A673 (cell line): ENCODE data around the gene C7orf25. TPM values are rescaled to one million over a fixed set of nuclear protein-coding genes. Genes with fewer than 3 reads are reported as not detected.

ENCODE experiments used
- BruUV-seq: library from RNA; stranded (reverse); fragments of 400-500 nt; replicated peaks from 2 replicates; lab custom pipeline; 2021; lab: Mats Ljungman, UMichigan
- CTCF ChIA-PET: fragments of 300-600 bp; sonication (Branson Sonifier 250); formaldehyde crosslinking; loops from one replicate; lab custom pipeline; 2022; ENCODE audit warnings: antibody characterized with exemption; lab: Charles Lee
- POLR2A ChIA-PET: fragments of 300-600 bp; sonication (Branson Sonifier 250); formaldehyde crosslinking; loops from one replicate; lab custom pipeline; 2022; ENCODE audit warnings: antibody characterized with exemption; ENCODE audit not compliant: low non-redundant PET; lab: Charles Lee
- DNase-seq: peaks from one replicate; pipeline ENCODE4 v3.0.0-alpha.2; 2015; ENCODE audit warnings: low spot score
- H3K27ac ChIP-seq: fragments of 200-600 bp; sonication (generic); 2 replicates; pipeline ENCODE4 v1.5.1; 2016; ENCODE audit warnings: mixed run types, low read depth, mild to moderate bottlenecking, mixed read lengths, antibody characterized with exemption, low read length; ENCODE audit not compliant: poor library complexity, severe bottlenecking
- H3K27me3 ChIP-seq: fragments of 200-600 bp; sonication (generic); replicated peaks from 2 replicates; pipeline ENCODE4 v1.6.1; 2017; ENCODE audit warnings: mixed run types, low read depth, mild to moderate bottlenecking, mixed read lengths, antibody characterized with exemption, low read length; ENCODE audit not compliant: insufficient read depth, poor library complexity
- H3K36me3 ChIP-seq: fragments of 200-600 bp; sonication (generic); 2 replicates; pipeline ENCODE4 v1.6.1; 2016; ENCODE audit warnings: mixed run types, mild to moderate bottlenecking, mixed read lengths, antibody characterized with exemption, low read length; ENCODE audit not compliant: insufficient read depth, poor library complexity, severe bottlenecking
- H3K4me1 ChIP-seq: fragments of 200-600 bp; sonication (generic); 2 replicates; pipeline ENCODE4 v1.6.1; 2017; ENCODE audit warnings: mixed run types, mild to moderate bottlenecking, mixed read lengths, antibody characterized with exemption, low read length; ENCODE audit not compliant: insufficient read depth, poor library complexity, severe bottlenecking
- H3K4me3 ChIP-seq: fragments of 200-600 bp; sonication (generic); 2 replicates; pipeline ENCODE4 v1.5.1; 2016; ENCODE audit warnings: low read depth, mixed run types, mild to moderate bottlenecking, mixed read lengths, low read length; ENCODE audit not compliant: poor library complexity, severe bottlenecking
- H3K9me3 ChIP-seq: fragments of 200-600 bp; sonication (generic); 2 replicates; pipeline ENCODE4 v1.6.1; 2016; ENCODE audit warnings: mixed run types, low read depth, mild to moderate bottlenecking, mixed read lengths, antibody characterized with exemption, low read length; ENCODE audit not compliant: poor library complexity, severe bottlenecking
- EZH2 ChIP-seq: fragments of 200-600 bp; sonication (generic); IDR thresholded peaks from 2 replicates; pipeline ENCODE4 v1.6.1; 2017; ENCODE audit warnings: borderline replicate concordance, low read depth, mild to moderate bottlenecking, mixed read lengths, antibody characterized with exemption, low read length; ENCODE audit not compliant: poor library complexity, severe bottlenecking
- intact Hi-C: fragments of 100-400 bp; cut with micrococcal nuclease; formaldehyde crosslinking; loops from one replicate; pipeline ENCODE4 v1.10.0; 2022; ENCODE audit not compliant: unreplicated experiment
- total RNA-seq: library from RNA; stranded (reverse); gene quantifications from 2 replicates; pipeline ENCODE4 v1.2.3, GENCODE V29; 2021
- TF ChIP-seq, protein P1 (sequence below): fragments of 300-800, 200-600 bp; sonication (generic); conservative IDR thresholded peaks from 2 replicates; pipeline ENCODE4 v1.5.1; 2017; ENCODE audit warnings: low read depth, mild to moderate bottlenecking, antibody characterized with exemption, low read length, moderate library complexity, mixed read lengths

The C7orf25 gene
- total RNA-seq, 1 experiment from 2014 or later, result 7.3 TPM

DNA sequence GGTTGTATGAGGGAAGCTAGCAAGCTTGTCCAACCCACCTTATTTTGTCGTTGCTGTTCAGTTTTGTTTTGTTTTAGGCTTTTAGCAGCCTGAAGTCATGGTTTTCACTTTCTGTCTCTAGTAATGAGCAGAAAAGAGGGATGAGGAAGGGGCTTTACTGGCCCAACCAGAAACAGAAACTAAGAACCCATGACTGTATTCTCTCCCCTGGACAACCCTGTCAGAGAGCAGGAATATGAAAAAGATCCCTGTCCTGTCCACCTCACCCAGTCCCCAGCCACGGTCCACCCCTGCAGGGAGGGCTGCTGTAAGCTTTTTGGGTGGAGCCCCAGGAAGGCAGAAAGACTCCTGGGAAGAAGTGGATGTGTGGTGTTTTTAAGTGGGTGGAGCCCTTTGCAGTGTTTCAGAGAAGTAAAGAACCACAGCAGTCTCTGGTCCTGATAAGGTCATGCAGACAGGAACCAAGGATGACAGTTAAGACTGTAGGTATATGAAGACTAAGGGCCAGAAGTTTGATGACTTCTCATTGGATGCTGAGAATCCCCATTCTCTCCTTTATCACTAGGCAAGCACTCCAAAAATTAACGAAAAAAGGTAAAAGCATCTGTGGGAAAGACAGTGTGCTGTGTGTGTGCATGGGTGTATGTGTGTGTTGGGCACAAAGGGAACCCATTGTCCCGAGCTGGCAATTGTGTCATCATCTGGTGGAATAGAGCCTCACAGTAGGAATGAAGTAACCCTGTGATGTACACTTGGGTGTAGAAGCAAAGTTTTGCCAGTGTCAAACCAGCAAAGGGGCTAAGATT, 34.2 kb upstream of the C7orf25 start:
- ChIA-PET POLR2A (interaction anchor here (0.7 kb wide), 1 partner anchor 464 kb away, joined by 4 read pairs; no protein-coding TSS in a partner anchor), CTCF (interaction anchor here (0.6 to 0.9 kb wide), 2 partner anchors 370 to 494 kb away, joined by 3 read pairs; no protein-coding TSS in a partner anchor)
- Histone ChIP-seq H3K27me3 (no peaks in the 10 kb centered on the region), H3K4me1 (no peaks in the 10 kb centered on the region), H3K27ac (no peak overlapping the region), H3K4me3 (no peak overlapping the region), H3K9me3 (no peaks in the 10 kb centered on the region), H3K36me3 (no peaks in the 10 kb centered on the region)
- TF ChIP-seq EZH2, result no peak
- TF ChIP-seq, protein P1, sequence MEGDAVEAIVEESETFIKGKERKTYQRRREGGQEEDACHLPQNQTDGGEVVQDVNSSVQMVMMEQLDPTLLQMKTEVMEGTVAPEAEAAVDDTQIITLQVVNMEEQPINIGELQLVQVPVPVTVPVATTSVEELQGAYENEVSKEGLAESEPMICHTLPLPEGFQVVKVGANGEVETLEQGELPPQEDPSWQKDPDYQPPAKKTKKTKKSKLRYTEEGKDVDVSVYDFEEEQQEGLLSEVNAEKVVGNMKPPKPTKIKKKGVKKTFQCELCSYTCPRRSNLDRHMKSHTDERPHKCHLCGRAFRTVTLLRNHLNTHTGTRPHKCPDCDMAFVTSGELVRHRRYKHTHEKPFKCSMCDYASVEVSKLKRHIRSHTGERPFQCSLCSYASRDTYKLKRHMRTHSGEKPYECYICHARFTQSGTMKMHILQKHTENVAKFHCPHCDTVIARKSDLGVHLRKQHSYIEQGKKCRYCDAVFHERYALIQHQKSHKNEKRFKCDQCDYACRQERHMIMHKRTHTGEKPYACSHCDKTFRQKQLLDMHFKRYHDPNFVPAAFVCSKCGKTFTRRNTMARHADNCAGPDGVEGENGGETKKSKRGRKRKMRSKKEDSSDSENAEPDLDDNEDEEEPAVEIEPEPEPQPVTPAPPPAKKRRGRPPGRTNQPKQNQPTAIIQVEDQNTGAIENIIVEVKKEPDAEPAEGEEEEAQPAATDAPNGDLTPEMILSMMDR, result no peak
- DNase-seq, result no peak
- intact Hi-C loops, result no loop called here
- BruUV-seq, result no TSS peak

DNA sequence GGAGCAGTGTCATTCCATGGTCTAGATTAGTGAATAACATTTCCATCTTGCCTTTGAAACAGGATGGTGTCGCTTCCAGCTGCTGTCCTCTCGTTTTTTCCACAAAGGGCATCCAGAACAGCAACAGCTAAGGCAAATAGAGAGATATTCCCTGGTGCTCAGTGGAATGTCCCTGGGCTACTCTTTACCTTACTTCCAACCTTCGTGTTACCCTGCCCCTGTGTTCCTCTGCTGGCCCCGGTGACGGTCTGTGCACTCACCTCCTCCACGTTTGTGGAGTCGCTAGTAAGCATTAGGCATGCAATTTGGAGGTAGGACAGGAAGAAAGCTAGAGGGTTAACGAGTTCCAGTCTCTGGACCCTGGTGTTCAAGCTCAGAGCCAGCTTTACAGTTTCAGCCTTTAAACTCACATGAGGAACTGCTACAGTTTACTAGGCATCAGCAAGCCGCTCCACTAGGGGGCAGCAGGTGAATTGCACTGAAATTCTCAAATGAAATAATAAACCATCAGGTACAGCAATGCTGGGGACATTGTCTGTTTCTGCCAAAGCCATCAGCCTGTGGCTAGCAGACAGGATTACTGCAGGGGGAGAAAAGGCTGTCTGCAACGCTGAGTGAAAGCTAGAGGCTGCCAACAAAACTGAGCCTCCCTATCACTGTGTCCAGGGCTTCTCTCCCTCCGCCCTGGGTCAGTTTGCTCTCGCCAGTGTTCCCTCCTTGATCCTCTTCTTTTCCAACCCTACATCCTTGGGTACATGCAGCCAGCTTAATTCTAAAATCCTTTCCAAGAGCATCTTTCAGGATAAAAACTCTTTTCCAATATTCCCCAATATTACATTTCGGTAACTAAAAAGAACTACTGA, 29.3 kb upstream of the C7orf25 start:
- POLR2A ChIA-PET, result no interaction called here

More for the DNA sequence above, 29.3 kb upstream of the C7orf25 start:
- H3K9me3 ChIP-seq, result no peaks in the 10 kb centered on the region
- H3K27me3 ChIP-seq, result no peaks in the 10 kb centered on the region
- no peaks in the 10 kb centered on the region for H3K4me1 ChIP-seq
- H3K4me3 ChIP-seq, result no peak overlapping the region
- H3K36me3 ChIP-seq, result peaks cover 24% of the 10 kb centered on the region
- intact Hi-C loops, result loop anchor here (1.0 to 5.0 kb wide), 5 partner anchors 172 to 896 kb away; partner anchors contain the start of gene HECW1
- TF ChIP-seq, protein P1, result peak; percentile 92
- no peak for TF ChIP-seq EZH2
- DNase-seq, result peak; percentile 85
- H3K27ac ChIP-seq, result no peak overlapping the region
- no TSS peak for BruUV-seq
- CTCF ChIA-PET, result interaction anchor here (0.6 to 1.4 kb wide), 7 partner anchors 10 to 781 kb away, joined by 3 to 7 read pairs (median 3); no protein-coding TSS in a partner anchor
